ENCODE measurements around the gene TVP23B.
"Not testable (repeated sequence)": the region's sequence is repeated elsewhere in the genome, so short reads cannot be mapped to it uniquely, and the experiment has no call there.

Gene TVP23B

GRCh38 chr17:18794841-18795240, 13.9 kb downstream of the TVP23B start:
- not testable (repeated sequence) for FAIRE-seq

- FAIRE-seq = not testable (repeated sequence)
Observed at GRCh38 chr17:18796887-18797286, 15.9 kb downstream of the TVP23B start.

DNA sequence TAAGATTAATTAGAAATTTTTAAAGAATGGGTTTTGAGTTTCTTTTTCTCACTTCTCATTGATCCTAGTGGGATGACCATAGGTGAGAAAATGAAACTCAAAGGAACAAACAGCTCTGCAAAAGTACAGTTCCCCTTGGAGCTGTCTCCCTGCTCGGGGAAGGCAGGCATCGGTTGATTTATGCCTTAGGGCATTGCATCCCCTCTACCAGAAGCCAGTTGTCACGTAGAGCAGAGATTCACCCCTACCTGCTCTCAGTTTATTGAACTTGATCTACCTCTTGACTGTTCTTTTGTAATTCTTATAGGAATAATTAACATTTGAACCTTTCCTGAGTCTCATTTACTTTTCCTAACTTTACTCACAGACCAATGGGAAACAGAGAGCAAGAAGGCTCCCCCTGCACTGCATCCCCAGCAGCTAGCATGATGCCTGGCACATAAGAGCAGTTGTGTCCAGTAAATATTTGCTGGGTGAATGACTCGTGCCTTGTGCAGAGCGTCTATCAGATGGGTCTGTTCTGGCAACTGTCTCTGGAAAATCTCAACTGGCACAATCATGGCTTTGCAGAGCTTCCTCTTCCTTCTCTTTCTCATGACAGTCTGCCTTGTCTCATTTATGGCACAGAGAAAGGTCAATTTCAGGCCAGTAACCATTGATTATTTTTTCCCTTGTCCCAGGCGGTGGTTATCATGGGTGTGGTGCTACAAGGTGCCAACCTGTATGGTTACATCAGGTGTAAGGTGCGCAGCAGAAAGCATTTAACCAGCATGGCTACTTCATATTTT, 22.7 kb downstream of the TVP23B start:
- not testable (repeated sequence) for FAIRE-seq

- FAIRE-seq = not testable (repeated sequence)
Observed at GRCh38 chr17:18815924-18816323, 34.9 kb downstream of the TVP23B start.

- peak; percentile 97 for FAIRE-seq
Observed at GRCh38 chr17:18816489-18817371, 35.7 kb downstream of the TVP23B start.

DNA sequence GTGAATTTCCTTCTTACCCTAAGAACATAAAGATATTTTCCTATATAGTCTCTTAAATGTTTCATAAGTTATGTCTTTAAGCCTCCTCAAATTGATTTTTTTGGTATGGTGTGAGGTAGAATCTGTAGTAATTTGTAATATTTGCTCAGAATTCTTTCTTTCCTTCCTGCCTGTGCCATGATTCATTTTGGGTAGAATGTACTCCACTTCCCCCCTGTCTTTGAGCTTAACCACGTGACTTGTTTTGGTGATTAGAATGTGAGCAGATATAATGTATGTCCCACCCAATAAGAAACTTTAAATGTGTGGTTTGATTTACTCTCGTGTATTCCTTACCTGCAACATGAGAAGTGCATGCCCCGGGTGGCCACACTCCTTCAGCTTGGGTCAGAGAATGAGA, 40.4 kb downstream of the TVP23B start:
- not testable (repeated sequence) for FAIRE-seq

GRCh38 chr17:18827613-18828012, 46.6 kb downstream of the TVP23B start:
- peak; percentile 99 for FAIRE-seq

DNA sequence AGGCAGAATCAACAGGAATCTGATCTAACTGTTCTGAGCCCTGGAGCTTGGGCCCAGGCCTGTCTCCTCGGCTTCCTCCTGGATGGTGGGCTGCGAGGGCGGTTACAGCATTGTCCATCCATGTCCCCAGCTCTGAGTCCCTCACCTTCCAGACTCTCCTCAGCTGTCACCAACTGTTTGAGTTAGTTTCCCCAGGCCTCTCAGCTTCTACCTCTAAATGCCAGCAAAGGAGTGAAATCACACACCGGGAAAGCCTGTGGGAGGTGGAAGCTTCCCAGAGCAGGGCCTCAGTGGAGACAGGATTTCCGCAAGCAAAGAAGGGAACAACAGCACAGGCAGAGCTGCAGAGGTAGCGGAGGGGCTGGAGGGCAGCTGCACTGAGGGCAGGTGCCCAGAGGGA, 67.5 kb downstream of the TVP23B start:
- FAIRE-seq = no peak

GRCh38 chr17:18850679-18851078, 69.7 kb downstream of the TVP23B start:
- no peak for FAIRE-seq

DNA sequence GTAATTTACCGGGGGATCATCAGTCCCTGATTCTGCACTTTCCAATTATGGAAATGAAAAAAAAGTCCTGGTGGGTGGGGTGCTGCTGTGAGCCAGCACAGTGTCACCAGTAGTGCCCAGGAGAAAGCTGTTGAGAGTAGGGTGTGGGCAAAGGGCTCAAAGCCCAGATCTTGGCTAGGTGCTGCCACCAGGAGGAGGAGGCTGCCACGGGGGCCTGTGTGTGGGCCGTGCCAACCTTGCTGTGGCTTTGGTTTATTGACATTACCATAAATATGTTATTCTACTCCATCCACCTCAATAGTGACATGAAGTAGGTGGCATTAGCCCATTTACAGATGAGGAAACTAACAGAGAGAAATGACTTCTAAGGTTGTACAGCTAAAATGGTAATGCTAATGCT, 70.2 kb downstream of the TVP23B start:
- no peak for FAIRE-seq

DNA sequence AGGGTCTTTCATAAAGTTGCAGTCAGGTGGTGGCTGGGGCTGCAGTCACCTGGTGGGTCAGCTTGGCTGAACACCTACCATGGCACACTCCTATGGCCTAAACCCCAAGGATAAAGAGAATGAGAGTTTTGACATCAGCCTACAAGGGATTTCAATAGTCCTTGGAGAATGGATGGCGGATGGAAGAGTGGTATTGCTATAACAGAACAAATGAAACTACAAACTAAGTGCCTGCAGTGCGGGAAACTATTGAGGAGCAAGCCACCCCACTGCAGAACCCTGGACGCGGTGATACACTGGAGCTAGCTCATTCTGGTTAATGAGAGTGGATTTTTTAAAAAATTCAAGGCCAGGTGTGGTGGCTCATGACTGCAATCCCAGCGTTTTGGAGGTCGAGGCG, 74.0 kb downstream of the TVP23B start:
- no peak for FAIRE-seq

DNA sequence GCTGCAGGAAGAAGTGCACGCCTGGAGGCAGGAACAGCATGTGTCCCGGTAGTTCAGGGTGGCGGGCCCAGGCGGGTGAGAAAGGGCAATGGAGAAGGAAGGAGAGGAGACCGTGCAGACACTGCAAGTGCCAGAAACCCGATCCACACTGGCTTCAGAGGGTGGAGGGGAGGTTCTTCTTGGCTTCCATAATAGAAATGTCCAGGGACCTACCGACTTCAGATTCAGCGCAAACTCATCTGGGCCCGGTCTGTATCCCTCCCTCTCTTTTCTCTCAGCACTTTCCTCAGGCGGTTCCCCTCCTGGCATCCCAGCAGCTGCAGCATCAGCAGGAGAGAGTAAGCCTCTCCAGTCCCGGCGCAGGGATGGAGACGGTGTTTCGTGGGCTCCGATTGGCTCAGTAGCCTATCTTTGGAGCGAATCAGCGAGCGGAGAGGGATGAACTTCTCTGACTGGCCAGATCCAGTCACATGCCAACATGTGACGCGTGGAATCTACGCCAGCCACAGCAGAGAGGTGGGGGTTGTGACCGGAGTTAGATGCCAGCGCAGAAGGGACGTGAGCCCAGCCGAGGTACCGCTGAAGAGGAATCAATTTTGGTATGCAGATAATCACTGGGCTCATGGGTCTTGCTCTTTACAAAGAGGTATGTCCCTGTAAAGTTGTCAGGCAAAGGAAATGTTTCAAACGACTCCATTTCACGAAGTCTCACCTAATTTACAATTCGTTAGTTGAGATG, 75.0 kb downstream of the TVP23B start:
- peak; percentile 94 for FAIRE-seq

Data from endometrium (tissue), 2 donors.